HG02678 (cell line): ENCODE measurements around the gene MXD1.
"Not testable (repeated sequence)": the region's sequence is repeated elsewhere in the genome, so short reads cannot be mapped to it uniquely, and the experiment has no call there.

Experiments
- ATAC-seq: cut with Tn5 transposase; IDR thresholded peaks from one replicate; pipeline ENCODE4 v1.9.1; 2021; ENCODE audit warnings: mild to moderate bottlenecking, moderate library complexity; ENCODE audit not compliant: unreplicated experiment

The MXD1 gene

DNA sequence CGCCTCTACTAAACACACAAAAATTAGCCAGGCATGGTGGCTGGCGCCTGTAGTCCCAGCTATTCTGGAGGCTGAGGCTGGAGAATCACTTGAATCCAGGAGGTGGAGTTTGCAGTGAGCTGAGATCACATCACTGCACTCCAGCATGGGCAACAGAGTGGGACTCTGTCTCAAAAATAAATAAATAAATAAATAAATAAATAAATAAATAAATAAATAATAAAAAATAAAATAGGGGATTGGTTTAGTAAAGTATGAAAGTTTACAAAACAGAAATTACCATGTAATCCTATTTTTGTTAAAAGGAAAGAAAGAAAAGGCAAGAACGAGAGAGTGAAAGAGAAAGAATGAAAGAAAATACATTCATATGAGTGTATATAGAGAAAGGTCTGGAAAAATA lies 35.8 kb downstream of the MXD1 start:
- ATAC-seq, result not testable (repeated sequence)

DNA sequence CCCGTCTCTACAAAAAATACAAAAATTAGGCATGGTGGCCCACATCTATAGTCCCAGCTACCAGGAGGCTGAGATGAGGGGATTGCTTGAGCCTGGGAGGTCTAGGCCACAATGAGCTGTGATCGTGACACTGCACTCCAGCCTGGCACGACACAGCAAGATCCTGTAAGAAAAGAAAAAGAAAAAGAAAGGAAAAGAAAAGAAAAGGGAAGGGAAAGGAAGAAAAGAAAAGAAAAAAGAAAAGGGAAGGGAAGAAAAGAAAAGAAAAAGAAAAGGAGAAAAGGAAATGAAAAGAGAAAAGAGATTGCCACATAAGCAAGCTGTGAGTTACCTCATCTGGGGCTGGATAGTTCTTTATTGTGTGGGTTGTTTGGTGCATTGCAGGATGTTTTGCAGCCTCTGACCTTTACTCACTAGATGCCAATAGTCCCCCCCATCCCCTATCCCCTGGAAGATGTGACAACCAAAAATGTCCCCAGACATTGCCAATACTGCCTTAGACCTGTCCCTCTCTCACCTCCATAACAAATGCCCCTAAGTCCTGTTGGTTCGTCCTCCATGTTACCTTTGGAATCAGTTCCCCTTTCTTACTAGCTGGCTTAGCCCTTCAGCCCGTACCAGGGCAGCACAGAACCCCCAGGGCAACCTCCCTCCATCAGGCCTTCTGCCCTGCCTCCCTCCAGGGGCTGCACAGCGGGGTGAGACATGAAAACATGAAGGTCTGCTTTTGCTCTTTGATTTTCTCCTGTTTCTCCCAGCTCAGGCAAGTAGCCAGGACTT lies 37.6 kb downstream of the MXD1 start:
- ATAC-seq, result no peak

DNA sequence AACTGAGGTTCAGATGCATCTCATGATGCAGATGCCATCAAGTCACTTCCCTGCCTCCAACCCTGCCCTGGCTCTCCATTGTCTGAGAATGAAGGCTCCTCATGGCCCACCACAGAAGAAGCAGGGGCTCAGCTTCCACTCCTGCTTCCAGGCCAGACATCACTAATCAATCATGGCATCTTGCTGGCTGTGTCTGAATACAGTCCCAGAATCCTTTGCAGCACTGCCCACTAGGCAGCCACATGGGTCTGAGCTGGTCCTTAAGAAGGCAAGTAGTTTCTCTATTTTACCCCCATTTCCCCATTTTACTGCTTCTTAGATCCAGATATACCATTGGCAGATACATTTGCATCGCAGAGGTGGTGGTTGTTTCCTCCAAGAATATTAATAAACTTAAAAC lies 39.2 kb downstream of the MXD1 start:
- ATAC-seq, result no peak

DNA sequence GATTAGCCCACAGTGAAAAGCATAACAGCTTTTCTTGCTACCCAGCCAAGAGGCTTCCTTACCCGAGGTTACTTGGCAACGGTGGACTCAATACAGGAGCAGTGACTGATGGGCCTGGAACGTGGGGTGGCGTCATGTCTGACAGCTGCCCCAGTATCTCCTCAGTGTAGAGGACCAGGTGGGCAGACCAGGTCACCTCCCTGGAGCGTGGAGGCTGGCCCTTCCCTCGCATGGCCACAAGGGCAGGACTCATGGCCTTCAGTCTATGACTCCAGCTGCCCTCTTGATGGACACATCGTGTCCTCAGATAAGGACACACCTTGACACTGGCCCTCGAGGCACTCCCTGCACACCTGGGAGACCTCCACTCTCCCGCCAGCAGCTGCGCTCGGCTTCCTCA lies 40.1 kb downstream of the MXD1 start:
- ATAC-seq, result no peak

DNA sequence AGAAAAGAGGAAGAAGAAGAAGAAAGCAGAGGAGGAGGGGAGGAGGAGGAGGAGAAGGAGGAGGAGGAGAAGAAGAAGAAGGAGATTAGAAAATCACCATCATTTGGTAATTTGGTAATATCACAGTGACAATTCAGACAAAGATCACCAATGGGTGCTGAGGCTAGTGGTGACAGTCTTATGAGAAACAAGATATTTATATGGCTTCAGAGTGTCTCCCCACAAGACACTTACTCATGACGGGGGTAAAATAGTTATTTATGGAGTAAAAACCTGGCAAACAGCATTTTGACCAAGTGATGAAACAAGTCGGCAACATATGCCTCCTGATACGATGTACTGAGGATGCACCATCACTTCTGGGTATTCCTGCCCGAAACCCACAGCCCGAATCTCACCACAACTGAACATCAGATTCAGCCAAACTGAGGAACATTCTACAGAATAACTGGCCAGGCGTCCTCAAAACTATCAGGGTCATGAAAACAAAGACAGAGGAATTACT lies 41.6 kb downstream of the MXD1 start:
- no peak for ATAC-seq

DNA sequence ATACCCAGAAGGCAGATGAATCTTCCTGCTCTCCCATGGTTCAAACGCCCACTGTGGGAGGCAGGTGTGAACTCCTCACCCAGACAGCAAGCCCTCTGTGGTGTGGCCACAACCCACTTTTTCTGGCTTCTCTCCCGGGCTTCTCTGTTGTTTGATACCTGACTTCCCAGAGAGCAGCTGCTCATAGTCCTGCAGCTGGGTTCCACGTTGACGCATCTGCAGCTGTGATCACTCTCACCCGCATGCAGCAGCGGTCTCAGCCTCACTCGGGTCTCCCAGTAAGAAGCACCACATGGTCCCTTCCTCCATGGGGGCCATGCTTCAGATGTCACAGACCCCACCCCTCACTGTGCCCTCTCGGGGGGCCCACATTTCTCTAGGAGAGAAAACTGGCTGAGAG lies 43.1 kb downstream of the MXD1 start:
- ATAC-seq, result no peak

DNA sequence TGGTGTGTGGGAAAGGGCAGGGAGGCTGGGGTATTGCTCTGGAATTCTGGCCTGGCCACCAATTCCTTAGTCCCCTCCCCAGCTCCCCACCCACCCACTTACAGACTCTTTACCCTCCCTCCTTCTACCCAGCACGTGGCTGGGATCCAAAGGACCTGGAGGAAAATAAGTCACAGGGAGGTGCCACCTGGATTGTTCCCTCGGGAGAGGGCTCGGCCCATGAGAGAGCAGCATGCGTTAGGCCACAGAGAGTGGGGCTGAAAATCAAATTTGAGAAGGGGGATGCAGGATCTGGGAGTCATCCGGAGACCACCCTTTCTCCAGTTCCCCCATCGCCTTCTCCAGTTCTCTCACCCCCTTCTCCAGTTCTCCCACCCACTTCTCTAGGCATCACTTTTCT lies 43.6 kb downstream of the MXD1 start:
- no peak for ATAC-seq

DNA sequence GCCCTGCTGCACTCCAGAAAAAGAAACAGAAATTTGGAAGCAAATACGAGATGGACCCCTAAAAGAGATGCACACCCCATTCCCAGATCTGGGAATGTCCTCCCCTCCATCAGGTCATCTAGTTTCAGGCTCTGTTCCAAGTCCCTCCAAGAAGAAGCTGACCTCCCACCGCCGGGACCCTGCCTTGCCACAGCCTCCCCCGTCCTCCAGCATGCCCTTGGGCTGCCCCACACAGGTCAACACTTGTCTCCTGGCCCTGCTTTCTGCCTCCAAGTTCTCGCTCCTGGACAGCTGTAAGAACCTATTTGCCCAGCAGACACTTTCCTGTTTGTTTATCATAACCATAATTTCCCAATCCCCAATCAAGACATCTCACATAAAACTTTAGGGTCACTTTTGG lies 44.5 kb downstream of the MXD1 start:
- ATAC-seq, result no peak

DNA sequence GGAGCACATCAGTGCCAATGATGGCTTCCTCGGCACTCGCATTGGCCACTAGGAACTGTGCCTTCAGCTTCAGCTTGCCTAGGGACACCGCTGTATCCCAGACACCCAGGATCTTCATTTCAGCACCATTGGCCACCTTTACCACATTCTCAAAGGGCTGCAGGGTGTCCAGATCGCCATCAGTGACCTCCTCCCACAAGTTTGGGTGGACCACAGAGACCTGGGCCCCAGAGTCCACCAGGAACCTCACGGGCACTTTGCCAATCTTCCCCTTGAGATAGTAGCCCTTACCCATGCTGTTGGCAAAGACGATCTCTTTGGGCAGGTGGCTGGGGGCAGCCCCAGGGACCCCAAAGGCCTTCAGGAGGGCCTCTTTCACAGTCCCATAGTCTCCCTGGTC lies 45.9 kb downstream of the MXD1 start:
- no peak for ATAC-seq

DNA sequence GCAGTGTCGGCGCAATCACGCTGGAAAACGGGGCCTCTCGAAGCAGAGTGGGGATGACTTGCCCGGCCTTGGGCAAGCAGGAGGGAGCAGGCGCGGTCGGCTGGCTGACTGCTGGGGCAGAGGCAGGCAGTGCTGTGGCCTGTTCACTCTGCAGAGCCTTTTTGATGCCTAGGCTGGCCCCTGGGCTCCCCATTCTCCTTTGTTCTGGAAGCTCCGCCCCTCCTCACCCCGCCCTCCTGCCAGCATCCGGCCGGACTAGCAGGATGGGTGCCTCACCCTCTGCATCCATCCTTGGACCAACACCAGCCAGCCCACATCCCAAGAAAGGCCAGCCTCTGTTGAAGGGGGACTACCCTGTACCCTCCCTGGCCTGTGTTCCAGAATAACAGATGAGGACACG lies 46.6 kb downstream of the MXD1 start, which contains the start of gene ASPRV1:
Gene ASPRV1, minus strand, starts transcription at position 136 of the 400 bp plus-strand sequence. CDS start 195 bp downstream, outside the sequence.
- no peak for ATAC-seq

DNA sequence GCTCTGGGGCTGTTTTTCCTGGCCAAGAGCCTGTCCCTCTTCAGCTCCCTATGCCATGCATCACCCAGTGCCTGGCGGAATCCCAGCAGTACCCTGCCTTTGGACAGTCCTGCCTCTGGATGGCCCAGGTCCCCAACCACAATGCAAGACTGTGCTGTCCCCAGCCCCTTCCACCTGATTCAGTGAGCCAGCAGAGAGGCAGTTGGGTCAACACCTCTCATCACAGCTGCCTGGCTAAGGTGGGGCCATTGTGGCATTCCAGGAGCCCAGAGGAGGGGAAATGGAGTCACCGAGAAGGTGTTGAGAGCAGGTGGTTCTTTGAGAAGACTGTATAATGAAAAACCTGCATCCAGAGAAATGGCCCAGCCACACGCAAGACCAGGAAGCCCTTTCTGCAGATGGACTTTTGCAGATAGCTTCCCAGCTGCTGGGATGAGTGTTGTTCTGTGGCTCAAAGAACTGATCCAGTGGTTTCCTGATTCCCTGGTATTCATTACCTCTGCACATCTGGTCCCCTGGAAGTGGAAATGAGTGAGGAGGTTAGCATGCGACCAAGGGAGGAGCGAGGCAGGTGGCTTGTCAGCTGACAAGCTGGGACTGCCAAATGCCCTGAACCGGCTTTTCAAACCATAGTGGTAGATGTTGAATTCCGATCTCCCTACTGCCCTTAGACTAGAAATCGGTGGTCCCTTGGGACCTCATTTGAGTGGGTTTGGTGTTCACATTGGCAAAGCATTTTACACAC lies 48.2 kb downstream of the MXD1 start:
- no peak for ATAC-seq

DNA sequence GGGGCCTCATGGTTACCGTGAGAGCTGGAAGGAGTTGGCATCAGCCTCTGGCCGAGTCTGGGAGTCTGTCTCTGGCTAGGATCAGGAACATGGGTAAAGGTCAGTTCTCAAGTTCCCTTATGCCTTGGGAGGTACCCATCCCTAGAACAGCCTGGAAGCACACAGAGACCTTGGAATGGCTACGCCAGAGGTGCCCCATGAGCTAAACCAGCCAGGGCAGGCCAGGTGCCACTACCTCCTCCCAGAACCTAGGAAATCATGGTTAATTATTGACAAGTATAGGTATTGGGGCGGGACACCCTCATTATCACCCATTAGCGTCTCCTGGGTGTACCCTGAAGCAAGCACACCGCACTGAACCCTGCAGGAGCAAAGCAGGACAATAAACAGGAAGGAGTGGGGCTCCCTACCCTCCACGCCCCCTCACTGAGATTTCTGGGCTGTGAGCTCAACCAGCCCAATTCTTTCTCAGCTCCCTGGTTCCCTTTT lies 49.5 kb downstream of the MXD1 start:
- ATAC-seq, result no peak

DNA sequence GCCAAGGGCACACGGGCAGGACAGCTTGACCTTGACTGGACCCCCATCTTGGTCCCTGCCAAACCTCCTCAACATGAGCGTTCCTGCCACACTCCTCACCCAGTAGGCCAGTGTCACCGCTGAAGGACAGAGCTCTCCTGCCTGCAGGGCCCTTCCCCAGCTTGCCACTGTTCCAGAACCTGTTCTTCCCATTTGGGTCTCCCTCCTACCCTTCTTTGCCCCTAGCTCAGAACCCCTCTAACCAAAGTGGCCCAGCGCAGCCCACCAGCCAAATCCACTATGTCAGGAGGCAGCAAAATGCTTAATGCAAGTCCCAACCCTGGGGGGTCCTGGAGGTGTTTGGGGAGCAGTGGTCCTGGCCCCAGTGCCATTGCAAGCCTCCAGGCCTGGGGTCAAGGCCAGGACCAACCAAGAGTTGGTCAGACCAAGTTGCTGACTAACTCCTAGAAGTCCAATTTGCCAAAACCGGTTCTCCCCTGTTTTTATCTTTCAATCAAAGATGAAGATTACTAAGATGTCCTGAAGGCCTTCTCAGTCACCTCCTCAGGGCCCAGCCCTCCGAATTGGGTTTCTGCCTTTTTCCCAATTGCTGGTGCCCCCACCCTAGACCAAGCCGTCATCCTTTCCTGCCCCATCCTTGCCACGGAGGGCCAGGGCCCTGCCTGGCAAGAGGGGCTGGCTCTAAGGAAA lies 51.0 kb downstream of the MXD1 start:
- ATAC-seq, result no peak

DNA sequence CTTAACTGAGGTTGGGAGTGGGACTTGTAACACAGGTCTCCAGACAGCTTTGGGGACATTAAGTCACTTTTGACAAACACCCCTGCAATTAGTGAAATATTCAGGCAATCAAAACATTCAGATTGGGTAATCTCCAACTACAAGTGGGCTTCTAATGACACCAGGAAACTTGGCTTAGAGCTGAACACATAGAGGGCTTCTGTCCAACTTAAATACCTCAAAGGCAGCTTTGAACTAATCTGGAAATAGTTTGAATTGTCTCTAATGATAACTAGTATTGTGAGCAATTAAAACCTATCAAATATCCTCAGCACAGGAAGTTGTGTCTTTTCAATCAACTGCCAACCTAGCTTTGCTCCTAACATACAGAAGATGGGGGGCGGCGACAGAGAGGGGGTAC lies 51.6 kb downstream of the MXD1 start:
- no peak for ATAC-seq

DNA sequence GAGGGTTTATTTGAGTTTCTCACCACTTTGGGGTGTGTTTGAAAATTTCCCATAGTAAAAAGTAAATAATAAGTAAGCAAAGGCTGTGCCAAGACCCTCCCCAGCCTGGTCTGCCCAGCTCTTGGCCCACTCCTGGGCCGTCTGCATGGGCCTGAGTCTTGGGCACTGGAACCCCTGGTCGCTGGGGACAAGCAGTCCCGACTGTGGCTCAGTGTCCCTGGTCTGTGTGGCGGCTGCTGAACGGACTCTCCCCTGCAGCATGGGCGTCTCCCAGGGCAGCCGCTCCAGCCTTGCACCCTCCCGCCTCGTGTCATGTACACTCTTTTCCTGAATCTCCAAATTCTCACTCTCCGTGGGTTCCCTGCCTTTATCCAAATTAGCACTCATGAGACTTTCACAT lies 53.7 kb downstream of the MXD1 start:
- ATAC-seq, result no peak

DNA sequence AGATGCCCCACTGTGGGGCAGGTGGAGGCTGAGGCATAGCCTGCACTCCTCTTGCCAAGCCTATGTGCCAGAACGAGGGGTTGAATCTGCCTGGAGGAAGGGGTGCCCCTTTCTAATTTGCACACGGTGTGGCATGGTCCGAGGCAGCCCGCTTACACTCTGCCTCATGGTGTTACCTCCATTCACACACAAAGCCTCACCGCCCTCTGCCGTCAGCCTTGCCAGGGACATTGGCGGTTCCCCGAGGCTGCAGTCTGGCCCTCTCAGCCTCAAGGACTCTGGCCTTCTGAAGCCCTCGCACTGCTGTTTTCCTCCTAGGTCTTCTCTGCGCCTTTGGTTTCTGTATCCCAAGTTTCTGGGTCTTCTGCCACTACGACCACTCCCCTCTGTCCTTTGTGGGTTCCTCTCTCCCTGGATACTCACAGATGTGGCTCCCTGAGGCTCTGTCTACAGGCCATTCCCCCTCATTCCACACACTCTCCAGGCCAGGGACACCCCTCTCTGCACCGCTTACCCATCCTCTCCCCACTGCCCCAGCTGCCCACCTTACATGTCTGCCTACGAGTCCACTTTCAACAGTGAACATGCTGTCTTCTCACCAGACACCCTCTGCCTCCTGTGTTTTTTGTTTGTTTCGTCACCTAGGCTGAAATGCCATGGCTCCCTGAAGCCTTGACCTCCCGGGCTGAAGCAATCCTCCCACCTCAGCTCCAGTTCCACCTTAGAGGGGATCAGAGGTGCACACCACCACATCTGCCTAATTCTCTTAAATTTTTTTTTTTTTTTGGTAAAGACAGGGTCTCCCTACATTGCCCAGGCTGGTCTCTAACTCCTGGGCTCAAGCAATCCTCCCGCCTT lies 54.4 kb downstream of the MXD1 start:
- no peak for ATAC-seq

DNA sequence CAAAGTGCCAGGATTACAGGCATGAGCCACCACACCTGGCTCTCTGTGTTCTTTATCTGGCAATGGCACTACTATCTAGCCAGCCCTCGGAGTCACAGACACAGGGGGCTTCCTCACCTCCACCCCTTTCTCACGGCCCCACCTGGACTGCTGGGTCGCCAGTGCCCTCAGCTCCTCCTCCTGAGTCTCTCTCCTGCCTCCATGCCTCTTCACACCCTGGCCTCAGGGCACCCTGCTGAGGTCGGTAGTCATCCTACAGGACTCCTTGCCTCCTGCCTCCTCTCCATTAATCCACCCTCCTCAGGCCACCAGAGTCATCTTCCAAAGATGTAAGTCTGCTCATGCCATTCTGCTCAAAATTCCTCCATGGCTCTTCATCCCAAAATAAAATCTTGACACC lies 55.1 kb downstream of the MXD1 start:
- no peak for ATAC-seq

DNA sequence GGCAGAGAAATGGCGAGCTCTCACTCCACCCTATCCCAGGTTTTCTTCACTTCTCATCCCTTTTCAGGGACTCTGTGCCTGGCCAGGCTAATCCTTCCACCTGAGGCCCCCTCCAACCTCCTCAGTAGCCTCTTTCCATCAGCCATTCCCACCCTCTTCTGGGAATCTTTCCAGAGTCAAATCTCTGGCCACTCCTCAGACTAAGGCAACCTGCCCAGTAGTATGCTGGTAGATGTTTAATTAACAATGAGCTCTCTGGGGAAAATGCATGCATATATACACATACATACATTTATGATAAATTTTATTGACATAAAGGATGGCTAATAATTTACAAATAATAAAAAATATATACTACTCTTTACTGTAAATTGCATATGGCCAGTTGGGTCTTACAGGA lies 57.9 kb downstream of the MXD1 start:
- ATAC-seq, result no peak

DNA sequence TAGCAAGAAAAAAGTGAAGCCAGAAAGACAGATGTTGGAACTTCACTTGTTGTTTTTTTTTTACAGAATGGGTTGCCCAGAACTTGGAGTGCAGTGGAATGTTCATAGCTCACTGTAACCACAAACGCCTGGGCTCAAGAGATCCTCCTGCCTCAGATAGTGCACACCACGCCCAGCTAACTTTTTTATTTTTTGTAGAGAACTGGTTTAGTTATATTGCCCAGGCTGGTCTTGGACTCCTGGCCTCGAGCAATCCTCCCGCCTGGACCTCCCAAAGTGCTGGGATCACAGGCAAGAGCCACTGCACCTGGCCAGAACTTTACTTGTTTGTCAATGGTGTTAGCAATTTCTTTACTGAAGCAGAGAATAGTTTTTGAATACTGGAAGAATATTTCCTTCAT lies 58.4 kb downstream of the MXD1 start:
- ATAC-seq, result no peak

DNA sequence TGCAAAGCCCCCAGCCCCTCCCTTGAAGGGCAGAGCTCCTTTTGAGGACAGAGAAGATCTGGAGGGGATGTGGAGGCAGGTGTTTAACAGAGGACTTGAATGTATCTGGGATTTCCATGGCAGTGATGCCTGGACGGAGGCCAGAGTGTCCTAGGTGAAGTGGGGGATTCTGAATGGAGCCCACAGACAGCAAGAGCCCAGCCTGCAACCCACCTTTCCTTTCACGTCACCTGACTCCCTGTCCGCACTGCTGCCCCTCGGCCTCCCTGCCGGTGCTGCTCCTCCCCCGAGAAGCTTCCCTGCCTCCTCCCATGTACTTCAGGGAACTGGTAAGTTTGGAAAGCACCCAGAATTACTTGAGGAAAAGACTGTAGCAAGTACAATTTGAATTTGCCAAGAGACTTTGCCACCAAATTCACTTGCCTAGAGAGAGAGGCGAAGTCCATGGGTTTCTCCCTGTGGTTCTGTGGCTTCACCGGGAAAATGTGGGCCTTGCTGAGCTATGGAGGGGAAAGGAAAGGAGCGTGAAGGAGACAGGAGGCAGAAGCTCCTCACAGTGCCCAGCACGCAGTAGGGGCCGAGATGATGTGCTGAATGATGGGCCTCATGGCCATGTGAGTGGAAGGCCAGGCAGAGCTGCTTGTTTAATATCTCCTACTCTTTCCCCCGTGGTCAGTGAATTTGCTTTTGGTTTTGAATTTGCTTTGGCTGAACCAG lies 60.4 kb downstream of the MXD1 start:
- no peak for ATAC-seq
